KMS-11 (cell line): ENCODE results near the gene NIPAL3.

Experiments
- H2AFZ ChIP-seq: fragments of 200-600 bp; sonication (generic); 2 replicates; pipeline ENCODE4 v1.6.1; 2016; ENCODE audit warnings: antibody characterized with exemption, mixed run types, low read depth
- H3K27ac ChIP-seq: fragments of 200-600 bp; sonication (generic); 2 replicates; pipeline ENCODE4 v1.6.1; 2016; ENCODE audit warnings: mild to moderate bottlenecking, mixed run types
- H3K27me3 ChIP-seq: fragments of 200-600 bp; sonication (generic); 2 replicates; pipeline ENCODE4 v1.6.1; 2017; ENCODE audit warnings: mild to moderate bottlenecking, low read depth, mixed run types, moderate library complexity; ENCODE audit not compliant: insufficient read depth
- H3K36me3 ChIP-seq: fragments of 200-600 bp; sonication (generic); 2 replicates; pipeline ENCODE4 v1.6.1; 2017; ENCODE audit warnings: mild to moderate bottlenecking, mixed run types; ENCODE audit not compliant: insufficient read depth
- H3K4me1 ChIP-seq: fragments of 200-600 bp; sonication (generic); 2 replicates; pipeline ENCODE4 v1.6.1; 2016; ENCODE audit warnings: mild to moderate bottlenecking, low read depth, mixed run types; ENCODE audit not compliant: poor library complexity, severe bottlenecking
- H3K4me2 ChIP-seq: fragments of 200-600 bp; sonication (generic); 2 replicates; pipeline ENCODE4 v1.7.0; 2016; ENCODE audit warnings: mild to moderate bottlenecking, mixed run types
- H3K4me3 ChIP-seq: fragments of 200-600 bp; sonication (generic); IDR thresholded peaks from 2 replicates; pipeline ENCODE4 v1.6.1; 2017; ENCODE audit warnings: low read depth, low read length, mixed read lengths; ENCODE audit not compliant: insufficient read depth
- H3K79me2 ChIP-seq: fragments of 200-600 bp; sonication (generic); 2 replicates; pipeline ENCODE4 v1.6.1; 2016; ENCODE audit warnings: low read depth, mixed run types; ENCODE audit not compliant: insufficient read depth
- H3K9ac ChIP-seq: fragments of 200-600 bp; sonication (generic); 2 replicates; pipeline ENCODE4 v1.6.1; 2016; ENCODE audit warnings: mild to moderate bottlenecking, mixed run types
- H4K20me1 ChIP-seq: fragments of 200-600 bp; sonication (generic); 2 replicates; pipeline ENCODE4 v1.6.1; 2016; ENCODE audit warnings: mild to moderate bottlenecking, mixed run types; ENCODE audit not compliant: insufficient read depth
- CTCF ChIP-seq: fragments of 200-600 bp; sonication (generic); conservative IDR thresholded peaks from 2 replicates; pipeline ENCODE4 v1.6.1; 2017; ENCODE audit warnings: low read depth, mild to moderate bottlenecking, antibody characterized with exemption, low read length, moderate library complexity, mixed read lengths

The NIPAL3 gene

GRCh38 chr1:24387636-24388175, 27.9 kb upstream of the NIPAL3 start:
- no peak overlapping the region for H3K9ac ChIP-seq
- H3K4me1 ChIP-seq: peaks cover 85% of the 10 kb centered on the region

GRCh38 chr1:24388331-24388885, 27.2 kb upstream of the NIPAL3 start:
- Histone ChIP-seq H3K27me3 (no peaks in the 10 kb centered on the region), H2AFZ (no peak overlapping the region), H3K36me3 (no peaks in the 10 kb centered on the region), H3K4me3 (peak overlapping the region; percentile 18), H4K20me1 (no peaks in the 10 kb centered on the region), H3K27ac (peak overlapping the region; percentile 82), H3K4me2 (peak overlapping the region; percentile 91), H3K79me2 (no peaks in the 10 kb centered on the region), H3K9ac (peak overlapping the region; percentile 33; the same call in 1 of the 2 replicates), H3K4me1 (peaks cover 91% of the 10 kb centered on the region)
- no peak for TF ChIP-seq CTCF

More at GRCh38 chr1:24387636-24388175, 27.9 kb upstream of the NIPAL3 start:
- H3K4me3 ChIP-seq: no peak overlapping the region
- no peaks in the 10 kb centered on the region for H3K79me2 ChIP-seq
- TF ChIP-seq CTCF: no peak
- no peaks in the 10 kb centered on the region for H3K27me3 ChIP-seq
- no peak overlapping the region for H2AFZ ChIP-seq
- peak overlapping the region; percentile 91; the same call in 1 of the 2 replicates for H3K4me2 ChIP-seq
- no peak overlapping the region for H3K27ac ChIP-seq
- no peaks in the 10 kb centered on the region for H3K36me3 ChIP-seq
- H4K20me1 ChIP-seq: no peaks in the 10 kb centered on the region

- H3K36me3 ChIP-seq: no peaks in the 10 kb centered on the region
- TF ChIP-seq CTCF: no peak
- peak overlapping the region; percentile 91 for H3K4me2 ChIP-seq
- H3K4me3 ChIP-seq: peak overlapping the region; percentile 63
- peak overlapping the region; percentile 7; the same call in 1 of the 2 replicates for H2AFZ ChIP-seq
- no peaks in the 10 kb centered on the region for H4K20me1 ChIP-seq
- H3K9ac ChIP-seq: peak overlapping the region; percentile 33; the same call in 1 of the 2 replicates
- no peaks in the 10 kb centered on the region for H3K27me3 ChIP-seq
- H3K27ac ChIP-seq: peak overlapping the region; percentile 82
- H3K4me1 ChIP-seq: peaks cover 91% of the 10 kb centered on the region
- no peaks in the 10 kb centered on the region for H3K79me2 ChIP-seq
These were observed 26.3 kb upstream of the NIPAL3 start for GRCh38 chr1:24389231-24389678.

- no peaks in the 10 kb centered on the region for H4K20me1 ChIP-seq
- no peaks in the 10 kb centered on the region for H3K79me2 ChIP-seq
- H3K4me2 ChIP-seq: peak overlapping the region; percentile 70
- H3K4me1 ChIP-seq: peaks cover 75% of the 10 kb centered on the region
- no peaks in the 10 kb centered on the region for H3K36me3 ChIP-seq
- peak overlapping the region; percentile 83 for H3K27ac ChIP-seq
- H3K4me3 ChIP-seq: peak overlapping the region; percentile 21
- peak overlapping the region; percentile 52; the same call in 1 of the 2 replicates for H3K9ac ChIP-seq
- H2AFZ ChIP-seq: peak overlapping the region; percentile 51
- H3K27me3 ChIP-seq: no peaks in the 10 kb centered on the region
- TF ChIP-seq CTCF: peak; percentile 95
These were observed 24.4 kb upstream of the NIPAL3 start for GRCh38 chr1:24390924-24391782.
